ENCODE results near the gene TCAIM. TPM values are rescaled to one million over a fixed set of nuclear protein-coding genes. Genes with fewer than 3 reads are reported as not detected.
"Not testable (repeated sequence)": the region's sequence is repeated elsewhere in the genome, so short reads cannot be mapped to it uniquely, and the experiment has no call there.

Gene TCAIM
- total RNA-seq, 2 donors from 2014 or later, result 16.9 to 18.8 TPM

DNA sequence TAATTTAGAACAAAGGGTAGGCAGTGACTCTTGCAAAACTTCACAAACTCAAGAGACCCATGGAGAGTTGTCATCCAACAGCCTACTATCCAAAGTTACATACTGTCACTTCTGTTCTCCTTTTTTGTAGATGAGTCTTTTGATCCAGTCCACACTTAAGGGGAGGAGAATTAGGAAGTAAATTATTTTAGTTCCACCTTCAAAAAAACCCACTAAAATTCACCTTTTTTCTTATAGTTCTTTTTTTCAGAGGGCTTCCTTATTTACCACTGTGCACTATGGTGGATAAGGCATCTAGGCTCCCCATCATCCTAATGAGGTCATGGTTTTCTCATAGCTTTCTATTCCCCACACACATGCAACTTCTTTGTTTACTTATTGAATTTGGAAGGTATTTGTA, 8.6 kb upstream of the TCAIM start:
- Mint-ChIP-seq H3K27ac (no peak overlapping the region), H3K36me3 (peaks cover 5% of the 10 kb centered on the region), H3K4me1 (ENCODE audit: low read depth in 2 of 2) (no peaks in the 10 kb centered on the region), H3K4me3 (no peak overlapping the region), H3K9me3 (no peaks in the 10 kb centered on the region), H3K27me3 (peaks cover 17 to 18% of the 10 kb centered on the region in 2 donors)
- no peak for DNase-seq (ENCODE audit: low spot score)
- ATAC-seq, result no peak

DNA sequence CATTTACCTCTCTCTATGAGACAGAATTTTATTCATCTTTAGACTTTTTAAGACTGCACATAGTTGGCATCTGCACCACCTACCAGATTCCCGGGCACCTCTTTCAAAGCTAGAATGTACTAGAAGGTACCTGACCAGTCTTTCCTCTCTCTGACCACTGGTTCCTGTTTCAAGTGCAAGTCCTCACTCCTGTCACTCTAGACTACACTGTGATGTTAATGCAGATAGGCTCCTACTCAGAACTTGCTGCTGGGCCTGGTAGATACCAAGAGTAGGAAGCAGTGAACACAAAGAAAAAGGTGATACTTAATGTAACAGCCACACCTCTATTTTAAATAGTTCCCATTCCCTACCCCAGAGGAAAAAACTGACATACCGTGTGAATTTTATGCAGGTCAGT, 8.1 kb upstream of the TCAIM start:
- Mint-ChIP-seq H3K27me3 (peaks cover 16 to 17% of the 10 kb centered on the region in 2 donors), H3K4me3 (no peak overlapping the region), H3K4me1 (ENCODE audit: low read depth in 2 of 2) (no peaks in the 10 kb centered on the region), H3K9me3 (no peaks in the 10 kb centered on the region), H3K36me3 (peaks cover 5% of the 10 kb centered on the region), H3K27ac (no peak overlapping the region)
- DNase-seq (ENCODE audit: low spot score) (no peak), ATAC-seq (no peak)

DNA sequence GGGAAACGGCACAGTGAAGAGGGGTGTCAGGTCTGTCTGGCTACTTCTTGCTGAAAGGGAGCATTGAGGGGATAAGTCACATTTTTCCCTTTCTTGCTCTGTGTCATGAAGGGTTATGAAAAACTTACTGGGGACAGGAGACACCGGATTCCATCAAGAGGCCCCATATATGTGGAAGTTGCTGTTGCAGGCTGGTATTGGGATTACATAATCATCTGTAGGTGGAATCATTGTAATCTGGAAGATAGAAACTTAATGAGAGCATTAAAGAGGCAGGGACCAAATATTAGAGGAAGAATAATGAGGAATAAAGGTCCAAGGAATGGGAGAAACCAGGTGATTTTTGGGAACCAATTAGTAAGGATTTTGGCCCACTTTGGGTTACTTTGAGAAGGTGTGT, 4.2 kb upstream of the TCAIM start:
- Mint-ChIP-seq H3K36me3 (no peaks in the 10 kb centered on the region), H3K27ac (no peak overlapping the region), H3K27me3 (peaks cover 8% of the 10 kb centered on the region in 2 donors), H3K4me1 (ENCODE audit: low read depth in 2 of 2) (peaks cover 9 to 15% of the 10 kb centered on the region in 2 donors), H3K4me3 (no peak overlapping the region), H3K9me3 (no peaks in the 10 kb centered on the region)
- DNase-seq (ENCODE audit: low spot score) (no peak), ATAC-seq (no peak)

DNA sequence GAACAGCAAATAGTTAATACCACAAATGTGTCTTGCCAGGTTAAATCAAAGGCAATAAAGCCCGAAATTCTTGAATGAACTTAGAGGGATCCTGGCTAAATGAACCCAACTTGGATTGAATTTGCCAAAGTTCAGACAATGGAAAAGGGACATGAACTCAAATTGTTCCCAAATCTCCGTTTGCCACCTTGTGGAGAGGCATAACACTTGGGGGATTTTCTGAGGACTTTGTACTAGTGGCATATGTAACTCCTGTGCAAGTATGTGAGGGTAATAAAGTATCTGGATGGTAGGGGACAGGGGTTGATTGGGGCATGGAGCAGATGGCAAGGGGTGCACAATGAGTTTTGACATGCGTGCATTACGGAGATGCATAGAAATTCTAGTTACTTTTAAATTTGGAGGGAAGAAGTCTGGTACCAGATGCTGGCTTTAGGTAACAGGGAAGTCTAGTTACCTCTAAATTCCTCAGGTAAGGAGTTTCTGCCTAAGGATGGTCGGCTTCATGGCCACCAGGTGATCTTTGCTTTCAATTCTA, 1.2 kb upstream of the TCAIM start:
- peaks cover 8% of the 10 kb centered on the region in 2 donors for H3K27me3 Mint-ChIP-seq
- ATAC-seq (no peak), DNase-seq (ENCODE audit: low spot score) (no peak)
- H3K27ac Mint-ChIP-seq, result peak overlapping the region; percentile 93 to 96
- no peaks in the 10 kb centered on the region for H3K36me3 Mint-ChIP-seq
- H3K4me3 Mint-ChIP-seq, result peak overlapping the region; percentile 94
- peaks cover 18 to 30% of the 10 kb centered on the region in 2 donors for H3K4me1 Mint-ChIP-seq (ENCODE audit: low read depth in 2 of 2)
- H3K9me3 Mint-ChIP-seq, result no peaks in the 10 kb centered on the region

DNA sequence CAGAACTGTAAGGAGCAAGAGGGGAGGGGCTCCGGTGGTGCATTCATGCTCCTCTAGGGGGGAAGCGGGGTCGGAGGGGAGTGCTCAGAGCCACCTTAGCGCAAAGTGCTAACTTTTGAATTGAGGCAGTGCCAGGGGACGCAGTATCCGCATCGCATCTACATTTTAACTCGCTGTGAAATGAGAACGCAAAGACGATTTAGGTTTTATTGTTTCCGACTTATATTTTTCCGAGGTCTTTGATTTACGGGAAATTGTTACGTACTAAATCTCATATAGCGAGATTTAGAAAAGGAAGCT, 212 bp downstream of the TCAIM start:
- peak overlapping the region; percentile 94 for H3K4me3 Mint-ChIP-seq
- H3K36me3 Mint-ChIP-seq, result no peaks in the 10 kb centered on the region
- H3K4me1 Mint-ChIP-seq (ENCODE audit: low read depth in 2 of 2), result peaks cover 18 to 30% of the 10 kb centered on the region in 2 donors
- no peak for DNase-seq (ENCODE audit: low spot score)
- H3K27ac Mint-ChIP-seq, result peak overlapping the region; percentile 93 to 96
- ATAC-seq, result no peak
- no peaks in the 10 kb centered on the region for H3K27me3 Mint-ChIP-seq
- no peaks in the 10 kb centered on the region for H3K9me3 Mint-ChIP-seq

DNA sequence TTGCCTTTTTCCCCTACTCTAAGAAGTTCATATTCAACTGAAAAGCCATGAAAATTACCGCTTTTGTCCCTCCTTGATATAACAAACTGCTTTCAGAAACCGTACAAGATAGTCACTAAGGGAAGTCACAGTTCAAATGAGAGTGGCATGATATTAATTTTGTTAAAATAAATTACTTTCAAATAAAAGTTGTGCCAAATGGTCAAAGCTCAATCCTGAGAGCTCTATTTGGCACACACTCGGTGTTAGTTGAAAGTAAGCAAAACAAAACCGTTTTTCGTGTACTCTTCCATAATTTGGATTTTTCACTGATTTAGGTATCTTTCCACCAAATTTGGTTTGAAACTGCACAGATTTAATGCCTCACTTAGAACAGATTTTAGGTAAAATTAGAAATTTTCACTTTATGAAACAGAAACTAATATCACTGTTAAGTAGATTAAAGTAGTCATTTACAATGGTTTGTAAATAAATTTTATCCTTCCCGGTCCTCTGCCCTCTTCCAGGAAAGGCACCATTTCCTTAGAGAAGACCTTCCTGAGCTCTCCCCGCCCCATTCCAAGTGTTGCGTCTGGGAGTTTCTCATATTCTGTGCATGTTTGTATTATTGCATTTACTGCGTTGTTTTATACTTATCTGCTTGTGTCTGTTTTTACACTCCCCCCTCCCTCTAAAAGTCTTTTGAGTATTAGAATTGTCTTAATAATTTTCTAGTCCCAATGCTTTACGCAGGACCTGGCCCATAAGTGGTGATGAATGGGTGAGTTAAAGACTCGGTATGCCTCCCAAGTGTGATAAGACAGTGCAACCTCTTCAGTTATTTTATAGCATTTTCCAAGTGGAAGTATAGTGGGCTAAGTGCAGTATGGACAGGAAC, 853 bp downstream of the TCAIM start:
- Mint-ChIP-seq H3K4me3 (peak overlapping the region; percentile 94), H3K36me3 (no peaks in the 10 kb centered on the region), H3K9me3 (no peaks in the 10 kb centered on the region), H3K4me1 (ENCODE audit: low read depth in 2 of 2) (peaks cover 18 to 30% of the 10 kb centered on the region in 2 donors), H3K27ac (peak overlapping the region; percentile 93 to 96), H3K27me3 (no peaks in the 10 kb centered on the region)
- ATAC-seq (no peak), DNase-seq (ENCODE audit: low spot score) (no peak)

DNA sequence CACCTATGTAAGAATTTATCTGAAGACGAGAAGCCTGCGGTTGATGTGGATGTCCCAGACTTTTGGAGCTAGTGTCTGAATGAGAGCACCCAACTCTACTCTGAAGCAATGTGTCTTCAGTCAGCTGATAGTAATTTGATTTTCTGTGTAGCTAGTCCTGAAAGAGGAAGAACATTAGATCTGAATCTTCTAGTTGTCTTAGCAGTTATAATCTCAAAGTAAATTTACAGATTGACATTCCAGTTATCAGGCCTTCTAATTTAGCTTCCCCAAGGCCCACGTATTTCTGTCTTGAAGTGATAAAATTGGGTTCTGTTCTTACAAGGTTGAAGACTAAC, 1.5 kb downstream of the TCAIM start:
- ATAC-seq, result no peak
- no peaks in the 10 kb centered on the region for H3K36me3 Mint-ChIP-seq
- H3K27ac Mint-ChIP-seq, result peak overlapping the region; percentile 93 to 96
- H3K4me1 Mint-ChIP-seq (ENCODE audit: low read depth in 2 of 2), result peaks cover 18 to 30% of the 10 kb centered on the region in 2 donors
- peak overlapping the region; percentile 94 for H3K4me3 Mint-ChIP-seq
- no peaks in the 10 kb centered on the region for H3K9me3 Mint-ChIP-seq
- no peak for DNase-seq (ENCODE audit: low spot score)
- H3K27me3 Mint-ChIP-seq, result no peaks in the 10 kb centered on the region

DNA sequence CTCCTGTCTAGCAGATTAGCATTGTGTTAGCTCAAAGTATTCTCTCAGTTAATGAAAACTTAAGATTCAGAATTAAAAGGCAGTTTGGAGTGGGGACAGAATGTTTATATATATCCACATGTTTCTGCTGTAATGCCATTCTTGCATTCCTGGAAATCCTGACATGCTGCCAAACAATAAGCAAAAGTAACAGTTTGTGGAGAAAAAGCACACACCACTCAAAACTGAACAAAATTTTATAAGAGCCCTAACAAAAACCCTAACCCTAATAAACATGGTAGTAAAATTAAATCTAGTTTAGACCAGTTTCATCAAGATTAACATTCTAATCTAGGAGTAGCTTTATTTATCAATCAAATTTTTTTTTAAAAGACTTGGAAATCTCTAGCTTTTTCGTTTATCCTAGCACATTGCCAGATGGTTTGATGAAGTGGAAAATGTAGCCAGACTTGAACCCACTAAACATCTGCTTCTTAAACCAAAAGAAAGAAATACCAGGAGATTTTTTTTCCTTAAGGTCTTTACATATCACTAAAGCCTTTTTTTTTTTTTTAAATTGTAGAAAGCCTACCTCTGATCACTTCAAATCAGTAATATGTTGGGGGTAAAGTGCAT, 3.7 kb downstream of the TCAIM start:
- Mint-ChIP-seq H3K4me1 (ENCODE audit: low read depth in 2 of 2) (peaks cover 17 to 26% of the 10 kb centered on the region in 2 donors), H3K27me3 (no peaks in the 10 kb centered on the region), H3K9me3 (no peaks in the 10 kb centered on the region), H3K4me3 (no peak overlapping the region), H3K36me3 (no peaks in the 10 kb centered on the region), H3K27ac (no peak overlapping the region)
- DNase-seq (ENCODE audit: low spot score), result no peak
- ATAC-seq, result no peak

DNA sequence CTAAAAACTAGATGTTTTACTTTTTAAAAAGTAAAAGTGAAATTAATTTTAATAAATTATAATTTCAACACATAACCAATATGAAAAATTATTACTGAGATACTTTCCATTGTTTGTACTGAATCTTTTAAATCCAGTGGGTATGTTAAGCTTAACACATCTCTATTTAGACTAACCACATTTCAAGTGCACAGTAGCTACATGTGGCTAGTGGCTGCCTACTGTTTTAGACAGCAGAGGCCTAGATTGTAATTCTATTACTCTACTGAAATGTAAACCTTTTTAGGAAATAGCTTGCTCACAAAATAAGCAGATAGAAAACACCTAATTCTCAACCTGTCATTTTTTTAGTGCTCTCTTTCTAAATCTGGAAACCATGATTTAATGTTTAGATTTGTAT, 4.9 kb downstream of the TCAIM start:
- Mint-ChIP-seq H3K9me3 (no peaks in the 10 kb centered on the region), H3K27ac (no peak overlapping the region), H3K4me3 (no peak overlapping the region), H3K4me1 (ENCODE audit: low read depth in 2 of 2) (peaks cover 9 to 18% of the 10 kb centered on the region in 2 donors), H3K36me3 (no peaks in the 10 kb centered on the region), H3K27me3 (no peaks in the 10 kb centered on the region)
- ATAC-seq (no peak), DNase-seq (ENCODE audit: low spot score) (no peak)

DNA sequence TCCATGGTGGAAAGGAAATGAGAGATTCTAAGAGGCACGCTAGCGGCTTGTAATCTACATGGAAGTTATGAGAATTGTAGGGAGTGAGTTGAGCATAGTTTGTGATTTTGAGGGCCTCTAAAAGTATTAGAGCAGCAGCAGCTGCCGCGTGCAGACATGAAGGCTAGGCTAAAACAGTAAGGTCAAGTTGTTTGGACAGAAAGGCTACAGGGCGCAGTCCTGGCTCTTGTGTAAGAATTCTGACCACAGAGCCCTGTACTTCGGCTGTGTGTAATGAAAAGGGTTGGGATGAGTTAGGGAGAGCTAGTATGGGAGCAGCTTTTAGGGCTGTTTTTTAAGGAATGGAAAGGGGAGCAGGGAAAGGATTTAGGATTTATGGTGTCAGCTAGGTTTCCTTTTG, 8.0 kb downstream of the TCAIM start:
- H3K36me3 Mint-ChIP-seq; H3K4me1 Mint-ChIP-seq (ENCODE audit: low read depth in 2 of 2); DNase-seq (ENCODE audit: low spot score); ATAC-seq; H3K4me3 Mint-ChIP-seq; H3K27me3 Mint-ChIP-seq; H3K9me3 Mint-ChIP-seq; H3K27ac Mint-ChIP-seq: not testable (repeated sequence)

DNA sequence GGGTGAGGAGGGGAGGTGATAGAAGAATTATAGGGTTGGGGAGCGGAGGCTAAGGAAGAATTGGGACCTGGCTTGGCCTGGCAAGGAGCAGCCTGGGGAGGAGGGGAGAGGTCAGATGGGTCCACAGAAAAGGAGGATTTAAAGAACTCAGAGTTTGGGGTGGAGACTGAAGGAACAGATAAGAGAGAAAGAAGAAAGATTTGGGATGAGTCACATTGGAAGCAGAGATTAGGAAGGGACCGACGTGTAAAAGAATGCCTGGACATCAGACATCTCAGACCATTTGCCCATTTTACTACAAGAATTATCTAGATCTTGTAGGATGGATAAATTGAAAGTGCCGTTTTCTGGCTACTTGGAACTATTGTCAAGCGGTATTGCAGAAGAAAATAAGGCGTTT, 10.4 kb downstream of the TCAIM start:
- no peak overlapping the region for H3K4me3 Mint-ChIP-seq
- no peak for ATAC-seq
- peaks cover 7 to 8% of the 10 kb centered on the region in 2 donors for H3K4me1 Mint-ChIP-seq (ENCODE audit: low read depth in 2 of 2)
- H3K27me3 Mint-ChIP-seq, result no peaks in the 10 kb centered on the region
- DNase-seq (ENCODE audit: low spot score), result no peak
- H3K9me3 Mint-ChIP-seq, result no peaks in the 10 kb centered on the region
- H3K27ac Mint-ChIP-seq, result no peak overlapping the region
- H3K36me3 Mint-ChIP-seq, result no peaks in the 10 kb centered on the region

DNA sequence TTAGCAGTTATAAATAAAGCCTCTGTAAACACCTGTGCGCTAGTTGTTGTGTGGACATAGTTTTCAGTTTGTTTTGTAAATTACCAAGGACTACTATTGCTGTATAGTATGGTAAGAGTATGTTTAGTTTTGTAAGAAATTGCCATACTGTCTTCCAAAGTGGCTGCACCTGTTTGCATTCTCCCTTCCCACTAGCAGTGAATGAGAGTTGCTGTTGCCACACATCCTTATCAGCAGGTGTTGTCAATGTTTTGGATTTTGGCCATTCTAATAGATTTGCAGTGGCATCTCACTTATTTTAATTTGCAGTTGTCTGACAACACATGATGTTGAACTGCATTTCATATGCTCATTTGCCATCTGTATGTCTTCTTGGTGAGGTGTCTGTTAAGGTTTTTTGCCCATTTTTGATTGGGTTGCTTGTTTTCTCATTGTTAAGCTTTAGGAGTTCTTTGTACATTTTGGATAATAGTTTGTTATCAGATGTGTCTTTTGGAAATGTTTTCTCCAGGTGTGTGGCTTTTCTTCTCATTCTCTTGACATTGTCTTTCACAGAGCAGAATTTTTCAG, 14.9 kb downstream of the TCAIM start:
- Mint-ChIP-seq H3K36me3 (peaks cover 10% of the 10 kb centered on the region), H3K27me3 (no peaks in the 10 kb centered on the region)
- ATAC-seq, result no peak

DNA sequence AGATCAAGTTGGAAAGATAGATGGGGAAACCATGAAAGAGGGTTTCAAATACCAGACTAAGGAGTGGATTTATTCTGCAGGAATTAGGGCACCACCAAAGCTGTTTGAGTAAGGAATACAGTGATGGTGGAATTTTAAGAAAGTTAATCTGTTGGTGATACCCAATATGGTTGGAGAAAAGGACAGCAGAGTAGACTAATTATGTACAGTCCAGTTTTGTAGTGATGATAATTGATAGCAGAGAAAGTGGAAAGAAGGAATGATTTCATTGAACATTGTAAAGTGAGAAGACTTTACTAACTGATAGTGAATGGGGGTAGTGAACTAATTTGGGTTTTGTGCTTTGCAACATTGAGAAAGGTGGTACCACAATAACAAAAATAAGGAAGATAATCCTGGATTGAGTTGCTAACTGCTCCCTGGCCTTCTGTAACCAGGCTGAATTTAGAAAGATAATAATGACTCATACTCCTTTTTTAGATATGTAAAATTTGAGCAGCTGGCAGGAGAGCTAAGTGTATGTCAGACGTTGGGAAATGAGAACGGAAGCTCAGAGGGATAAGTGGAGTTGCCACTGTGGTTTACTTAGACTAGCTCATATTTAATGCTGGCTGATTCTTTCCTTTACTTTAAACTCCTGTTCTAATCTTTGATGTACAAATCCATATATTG, 16.9 kb downstream of the TCAIM start:
- Mint-ChIP-seq H3K9me3 (no peaks in the 10 kb centered on the region), H3K4me3 (no peak overlapping the region), H3K27ac (no peak overlapping the region), H3K36me3 (peaks cover 10% of the 10 kb centered on the region), H3K27me3 (no peaks in the 10 kb centered on the region), H3K4me1 (ENCODE audit: low read depth in 2 of 2) (peaks cover 7% of the 10 kb centered on the region in 2 donors)
- ATAC-seq (no peak), DNase-seq (ENCODE audit: low spot score) (no peak)

More for the DNA sequence above, 14.9 kb downstream of the TCAIM start:
- Mint-ChIP-seq H3K9me3 (no peaks in the 10 kb centered on the region), H3K4me1 (ENCODE audit: low read depth in 2 of 2) (peaks cover 13 to 16% of the 10 kb centered on the region in 2 donors), H3K4me3 (no peak overlapping the region), H3K27ac (no peak overlapping the region)
- DNase-seq (ENCODE audit: low spot score), result no peak
